ENCODE data around the gene RGS9BP. TPM values are rescaled to one million over a fixed set of nuclear protein-coding genes. Genes with fewer than 3 reads are reported as not detected.

Gene RGS9BP
- total RNA-seq, 1 donor from 2014 or later, result 0.29 TPM

GRCh38 chr19:32671883-32672593, 3.6 kb upstream of the RGS9BP start:
- no peak overlapping the region for H3K4me3 Mint-ChIP-seq
- DNase-seq (ENCODE audit: low spot score in 2 of 2, unreplicated experiment in 2 of 2), result no peak
- no peaks in the 10 kb centered on the region for H3K9me3 Mint-ChIP-seq
- TF ChIP-seq CTCF (IDR thresholded peaks at IDR 0.05; ENCODE audit: unreplicated experiment), result no peak
- no peaks in the 10 kb centered on the region for H3K36me3 Mint-ChIP-seq
- H3K27ac Mint-ChIP-seq, result no peak overlapping the region
- peaks cover 16% of the 10 kb centered on the region for H3K27me3 Mint-ChIP-seq (ENCODE audit: low read depth)
- H3K4me1 Mint-ChIP-seq, result peaks cover 13% of the 10 kb centered on the region

GRCh38 chr19:32672841-32673240, 2.8 kb upstream of the RGS9BP start:
- peaks cover 24% of the 10 kb centered on the region for H3K27me3 Mint-ChIP-seq (ENCODE audit: low read depth)
- H3K36me3 Mint-ChIP-seq, result no peaks in the 10 kb centered on the region
- H3K4me3 Mint-ChIP-seq, result peak overlapping the region; percentile 90
- peaks cover 21% of the 10 kb centered on the region for H3K4me1 Mint-ChIP-seq
- DNase-seq (ENCODE audit: low spot score in 2 of 2, unreplicated experiment in 2 of 2), result no peak
- TF ChIP-seq CTCF (IDR thresholded peaks at IDR 0.05; ENCODE audit: unreplicated experiment), result no peak
- H3K9me3 Mint-ChIP-seq, result no peaks in the 10 kb centered on the region
- H3K27ac Mint-ChIP-seq, result no peak overlapping the region

- no peaks in the 10 kb centered on the region for H3K9me3 Mint-ChIP-seq
- peaks cover 29% of the 10 kb centered on the region for H3K27me3 Mint-ChIP-seq (ENCODE audit: low read depth)
- H3K36me3 Mint-ChIP-seq, result no peaks in the 10 kb centered on the region
- H3K4me3 Mint-ChIP-seq, result peak overlapping the region; percentile 90
- peaks cover 22% of the 10 kb centered on the region for H3K4me1 Mint-ChIP-seq
- TF ChIP-seq CTCF (IDR thresholded peaks at IDR 0.05; ENCODE audit: unreplicated experiment), result no peak
- no peak overlapping the region for H3K27ac Mint-ChIP-seq
- DNase-seq (ENCODE audit: low spot score in 2 of 2, unreplicated experiment in 2 of 2), result no peak
Observed at GRCh38 chr19:32673573-32673972, 2.1 kb upstream of the RGS9BP start.

GRCh38 chr19:32674153-32674930, 1.3 kb upstream of the RGS9BP start:
- no peaks in the 10 kb centered on the region for H3K9me3 Mint-ChIP-seq
- no peak for DNase-seq (ENCODE audit: low spot score in 2 of 2, unreplicated experiment in 2 of 2)
- no peaks in the 10 kb centered on the region for H3K36me3 Mint-ChIP-seq
- peaks cover 29% of the 10 kb centered on the region for H3K27me3 Mint-ChIP-seq (ENCODE audit: low read depth)
- peak overlapping the region; percentile 82 for H3K27ac Mint-ChIP-seq
- TF ChIP-seq CTCF (IDR thresholded peaks at IDR 0.05; ENCODE audit: unreplicated experiment), result no peak
- H3K4me1 Mint-ChIP-seq, result peaks cover 21% of the 10 kb centered on the region
- peak overlapping the region; percentile 90 for H3K4me3 Mint-ChIP-seq

GRCh38 chr19:32674931-32675719, 523 bp upstream of the RGS9BP start, which contains the start of gene ANKRD27:
Gene ANKRD27, minus strand, starts transcription at chr19:32675180. Its CDS starts 16,165 bp downstream, at chr19:32659015.
- Mint-ChIP-seq H3K9me3 (no peaks in the 10 kb centered on the region), H3K4me1 (peaks cover 20% of the 10 kb centered on the region), H3K27ac (peak within 1 kb of the TSS; percentile 82), H3K36me3 (no peaks in the 10 kb centered on the region), H3K4me3 (peak within 1 kb of the TSS; percentile 90), H3K27me3 (ENCODE audit: low read depth) (peaks cover 29% of the 10 kb centered on the region)
- no peak for TF ChIP-seq CTCF (IDR thresholded peaks at IDR 0.05; ENCODE audit: unreplicated experiment)
- DNase-seq (ENCODE audit: low spot score in 2 of 2, unreplicated experiment in 2 of 2), result peak; percentile 97 to 99

Data from mesothelial cell of epicardium (in vitro differentiated cells).